ENCODE data around the gene BMP4.
A peak's percentile ranks its signal among the peaks of the same experiment; 100 is the strongest.

The BMP4 gene

GRCh38 chr14:53975444-53975843 is 18.8 kb upstream of the BMP4 start:
- Histone ChIP-seq H3K36me3 (ENCODE audit: control insufficient read depth, insufficient read depth, low read length) (no peaks in the 10 kb centered on the region), H3K23ac (ENCODE audit: low read length) (no peak overlapping the region), H3K4me1 (ENCODE audit: control insufficient read depth, low read depth, low read length) (peaks cover 4% of the 10 kb centered on the region), H3K56ac (ENCODE audit: low read length) (no peak overlapping the region), H3K27ac (ENCODE audit: low read depth, low read length) (no peak overlapping the region), H3K4me2 (ENCODE audit: low read length) (no peak overlapping the region), H2BK5ac (ENCODE audit: low read length) (no peak overlapping the region), H3K27me3 (ENCODE audit: insufficient read depth, low read length, poor library complexity) (no peaks in the 10 kb centered on the region), H3K79me1 (ENCODE audit: low read length) (no peaks in the 10 kb centered on the region), H3K4ac (ENCODE audit: low read depth, low read length) (no peak overlapping the region), H3K79me2 (ENCODE audit: control insufficient read depth, insufficient read depth, low read length) (no peaks in the 10 kb centered on the region), H2BK120ac (ENCODE audit: low read depth, low read length) (no peak overlapping the region), H4K8ac (ENCODE audit: low read depth, low read length) (no peak overlapping the region), H2AK5ac (ENCODE audit: low read length) (no peak overlapping the region), H2BK15ac (replicated peaks; ENCODE audit: low read depth) (no peak overlapping the region), H3K18ac (ENCODE audit: low read length) (no peak overlapping the region), H3K4me3 (ENCODE audit: low read length) (no peak overlapping the region), H3K9ac (ENCODE audit: low read length) (no peak overlapping the region), H4K5ac (ENCODE audit: low read length) (no peak overlapping the region)
- WGBS (ENCODE audit: extremely low coverage, insufficient coverage, low lambda C conversion rate): no CpG with 5 or more reads among the region's 5 CpGs
- no peak for DNase-seq

- no peak overlapping the region for H2BK15ac ChIP-seq (replicated peaks; ENCODE audit: low read depth)
- H2BK5ac ChIP-seq (ENCODE audit: low read length): no peak overlapping the region
- H3K9ac ChIP-seq (ENCODE audit: low read length): no peak overlapping the region
- no peak overlapping the region for H4K5ac ChIP-seq (ENCODE audit: low read length)
- no peak for DNase-seq
- H3K56ac ChIP-seq (ENCODE audit: low read length): no peak overlapping the region
- H3K27ac ChIP-seq (ENCODE audit: low read depth, low read length): no peak overlapping the region
- H3K4me3 ChIP-seq (ENCODE audit: low read length): no peak overlapping the region
- WGBS (ENCODE audit: extremely low coverage, insufficient coverage, low lambda C conversion rate): no CpG with 5 or more reads among the region's 4 CpGs
- H3K4ac ChIP-seq (ENCODE audit: low read depth, low read length): no peak overlapping the region
- no peaks in the 10 kb centered on the region for H3K79me1 ChIP-seq (ENCODE audit: low read length)
- no peak overlapping the region for H3K4me2 ChIP-seq (ENCODE audit: low read length)
- no peak overlapping the region for H2BK120ac ChIP-seq (ENCODE audit: low read depth, low read length)
- H3K36me3 ChIP-seq (ENCODE audit: control insufficient read depth, insufficient read depth, low read length): no peaks in the 10 kb centered on the region
- no peaks in the 10 kb centered on the region for H3K79me2 ChIP-seq (ENCODE audit: control insufficient read depth, insufficient read depth, low read length)
- no peak overlapping the region for H3K23ac ChIP-seq (ENCODE audit: low read length)
- no peaks in the 10 kb centered on the region for H3K27me3 ChIP-seq (ENCODE audit: insufficient read depth, low read length, poor library complexity)
- peaks cover 3% of the 10 kb centered on the region for H3K4me1 ChIP-seq (ENCODE audit: control insufficient read depth, low read depth, low read length)
- no peak overlapping the region for H4K8ac ChIP-seq (ENCODE audit: low read depth, low read length)
- no peak overlapping the region for H2AK5ac ChIP-seq (ENCODE audit: low read length)
- no peak overlapping the region for H3K18ac ChIP-seq (ENCODE audit: low read length)
These were observed 14.9 kb upstream of the BMP4 start for GRCh38 chr14:53971521-53971920.

GRCh38 chr14:53969326-53969725 is 12.7 kb upstream of the BMP4 start:
- Histone ChIP-seq H2BK120ac (ENCODE audit: low read depth, low read length) (no peak overlapping the region), H4K8ac (ENCODE audit: low read depth, low read length) (no peak overlapping the region), H2BK15ac (replicated peaks; ENCODE audit: low read depth) (no peak overlapping the region), H3K9ac (ENCODE audit: low read length) (no peak overlapping the region), H4K5ac (ENCODE audit: low read length) (no peak overlapping the region), H3K4me2 (ENCODE audit: low read length) (no peak overlapping the region), H3K23ac (ENCODE audit: low read length) (no peak overlapping the region), H2AK5ac (ENCODE audit: low read length) (no peak overlapping the region), H2BK5ac (ENCODE audit: low read length) (no peak overlapping the region), H3K4me1 (ENCODE audit: control insufficient read depth, low read depth, low read length) (peaks cover 5% of the 10 kb centered on the region), H3K4ac (ENCODE audit: low read depth, low read length) (no peak overlapping the region), H3K79me2 (ENCODE audit: control insufficient read depth, insufficient read depth, low read length) (no peaks in the 10 kb centered on the region), H3K56ac (ENCODE audit: low read length) (no peak overlapping the region), H3K18ac (ENCODE audit: low read length) (no peak overlapping the region), H3K27ac (ENCODE audit: low read depth, low read length) (no peak overlapping the region), H3K4me3 (ENCODE audit: low read length) (no peak overlapping the region), H3K79me1 (ENCODE audit: low read length) (no peaks in the 10 kb centered on the region), H3K36me3 (ENCODE audit: control insufficient read depth, insufficient read depth, low read length) (no peaks in the 10 kb centered on the region), H3K27me3 (ENCODE audit: insufficient read depth, low read length, poor library complexity) (no peaks in the 10 kb centered on the region)
- DNase-seq: no peak

GRCh38 chr14:53968726-53969125 is 12.1 kb upstream of the BMP4 start:
- no peak overlapping the region for H3K9ac ChIP-seq (ENCODE audit: low read length)
- no peaks in the 10 kb centered on the region for H3K79me1 ChIP-seq (ENCODE audit: low read length)
- no peak overlapping the region for H4K5ac ChIP-seq (ENCODE audit: low read length)
- H3K23ac ChIP-seq (ENCODE audit: low read length): no peak overlapping the region
- WGBS (ENCODE audit: extremely low coverage, insufficient coverage, low lambda C conversion rate): no CpG with 5 or more reads among the region's 3 CpGs
- H3K4ac ChIP-seq (ENCODE audit: low read depth, low read length): no peak overlapping the region
- H2BK120ac ChIP-seq (ENCODE audit: low read depth, low read length): no peak overlapping the region
- no peak overlapping the region for H3K4me3 ChIP-seq (ENCODE audit: low read length)
- H4K8ac ChIP-seq (ENCODE audit: low read depth, low read length): no peak overlapping the region
- H3K56ac ChIP-seq (ENCODE audit: low read length): no peak overlapping the region
- no peak overlapping the region for H2AK5ac ChIP-seq (ENCODE audit: low read length)
- H3K79me2 ChIP-seq (ENCODE audit: control insufficient read depth, insufficient read depth, low read length): no peaks in the 10 kb centered on the region
- H3K4me1 ChIP-seq (ENCODE audit: control insufficient read depth, low read depth, low read length): peaks cover 5% of the 10 kb centered on the region
- H2BK5ac ChIP-seq (ENCODE audit: low read length): no peak overlapping the region
- H2BK15ac ChIP-seq (replicated peaks; ENCODE audit: low read depth): no peak overlapping the region
- no peaks in the 10 kb centered on the region for H3K27me3 ChIP-seq (ENCODE audit: insufficient read depth, low read length, poor library complexity)
- no peak overlapping the region for H3K4me2 ChIP-seq (ENCODE audit: low read length)
- H3K27ac ChIP-seq (ENCODE audit: low read depth, low read length): no peak overlapping the region
- DNase-seq: no peak
- no peak overlapping the region for H3K18ac ChIP-seq (ENCODE audit: low read length)
- no peaks in the 10 kb centered on the region for H3K36me3 ChIP-seq (ENCODE audit: control insufficient read depth, insufficient read depth, low read length)

GRCh38 chr14:53967606-53968005 is 11.0 kb upstream of the BMP4 start:
- H3K56ac ChIP-seq (ENCODE audit: low read length): no peak overlapping the region
- no peak overlapping the region for H4K8ac ChIP-seq (ENCODE audit: low read depth, low read length)
- H3K23ac ChIP-seq (ENCODE audit: low read length): no peak overlapping the region
- H3K4me2 ChIP-seq (ENCODE audit: low read length): no peak overlapping the region
- no peaks in the 10 kb centered on the region for H3K36me3 ChIP-seq (ENCODE audit: control insufficient read depth, insufficient read depth, low read length)
- no peak overlapping the region for H2BK15ac ChIP-seq (replicated peaks; ENCODE audit: low read depth)
- H2BK120ac ChIP-seq (ENCODE audit: low read depth, low read length): no peak overlapping the region
- H3K18ac ChIP-seq (ENCODE audit: low read length): no peak overlapping the region
- H2AK5ac ChIP-seq (ENCODE audit: low read length): no peak overlapping the region
- H3K27ac ChIP-seq (ENCODE audit: low read depth, low read length): no peak overlapping the region
- no peak overlapping the region for H3K4ac ChIP-seq (ENCODE audit: low read depth, low read length)
- H3K4me1 ChIP-seq (ENCODE audit: control insufficient read depth, low read depth, low read length): peaks cover 9% of the 10 kb centered on the region
- H3K9ac ChIP-seq (ENCODE audit: low read length): no peak overlapping the region
- H3K79me2 ChIP-seq (ENCODE audit: control insufficient read depth, insufficient read depth, low read length): no peaks in the 10 kb centered on the region
- no peak overlapping the region for H4K5ac ChIP-seq (ENCODE audit: low read length)
- H2BK5ac ChIP-seq (ENCODE audit: low read length): no peak overlapping the region
- no peak overlapping the region for H3K4me3 ChIP-seq (ENCODE audit: low read length)
- H3K79me1 ChIP-seq (ENCODE audit: low read length): no peaks in the 10 kb centered on the region
- H3K27me3 ChIP-seq (ENCODE audit: insufficient read depth, low read length, poor library complexity): peaks cover 3% of the 10 kb centered on the region
- no CpG with 5 or more reads among the region's 2 CpGs for WGBS (ENCODE audit: extremely low coverage, insufficient coverage, low lambda C conversion rate)
- DNase-seq: no peak

GRCh38 chr14:53964249-53964648 is 7.6 kb upstream of the BMP4 start:
- no peak overlapping the region for H2BK120ac ChIP-seq (ENCODE audit: low read depth, low read length)
- peak; percentile 62 for DNase-seq
- H2AK5ac ChIP-seq (ENCODE audit: low read length): no peak overlapping the region

More at GRCh38 chr14:53964249-53964648, 7.6 kb upstream of the BMP4 start:
- Histone ChIP-seq H3K4me3 (ENCODE audit: low read length) (no peak overlapping the region), H3K56ac (ENCODE audit: low read length) (no peak overlapping the region), H3K18ac (ENCODE audit: low read length) (no peak overlapping the region), H3K9ac (ENCODE audit: low read length) (peak overlapping the region; percentile 65), H3K27ac (ENCODE audit: low read depth, low read length) (no peak overlapping the region), H3K23ac (ENCODE audit: low read length) (no peak overlapping the region), H4K8ac (ENCODE audit: low read depth, low read length) (no peak overlapping the region), H3K4me2 (ENCODE audit: low read length) (no peak overlapping the region), H3K79me1 (ENCODE audit: low read length) (no peaks in the 10 kb centered on the region), H3K4me1 (ENCODE audit: control insufficient read depth, low read depth, low read length) (peaks cover 9% of the 10 kb centered on the region), H2BK5ac (ENCODE audit: low read length) (no peak overlapping the region), H3K27me3 (ENCODE audit: insufficient read depth, low read length, poor library complexity) (peaks cover 5% of the 10 kb centered on the region), H2BK15ac (replicated peaks; ENCODE audit: low read depth) (no peak overlapping the region), H3K4ac (ENCODE audit: low read depth, low read length) (no peak overlapping the region), H3K79me2 (ENCODE audit: control insufficient read depth, insufficient read depth, low read length) (no peaks in the 10 kb centered on the region), H4K5ac (ENCODE audit: low read length) (no peak overlapping the region), H3K36me3 (ENCODE audit: control insufficient read depth, insufficient read depth, low read length) (no peaks in the 10 kb centered on the region)
- WGBS (ENCODE audit: extremely low coverage, insufficient coverage, low lambda C conversion rate): no CpG with 5 or more reads among the region's 4 CpGs
